HG03378 (cell line): ENCODE measurements around the gene TOR1AIP1.
"Not testable (repeated sequence)": the region's sequence is repeated elsewhere in the genome, so short reads cannot be mapped to it uniquely, and the experiment has no call there.

Experiments
- ATAC-seq: cut with Tn5 transposase; IDR thresholded peaks from one replicate; pipeline ENCODE4 v1.9.1; 2021; ENCODE audit warnings: mild to moderate bottlenecking, moderate library complexity; ENCODE audit not compliant: unreplicated experiment

TOR1AIP1 gene, protein sequence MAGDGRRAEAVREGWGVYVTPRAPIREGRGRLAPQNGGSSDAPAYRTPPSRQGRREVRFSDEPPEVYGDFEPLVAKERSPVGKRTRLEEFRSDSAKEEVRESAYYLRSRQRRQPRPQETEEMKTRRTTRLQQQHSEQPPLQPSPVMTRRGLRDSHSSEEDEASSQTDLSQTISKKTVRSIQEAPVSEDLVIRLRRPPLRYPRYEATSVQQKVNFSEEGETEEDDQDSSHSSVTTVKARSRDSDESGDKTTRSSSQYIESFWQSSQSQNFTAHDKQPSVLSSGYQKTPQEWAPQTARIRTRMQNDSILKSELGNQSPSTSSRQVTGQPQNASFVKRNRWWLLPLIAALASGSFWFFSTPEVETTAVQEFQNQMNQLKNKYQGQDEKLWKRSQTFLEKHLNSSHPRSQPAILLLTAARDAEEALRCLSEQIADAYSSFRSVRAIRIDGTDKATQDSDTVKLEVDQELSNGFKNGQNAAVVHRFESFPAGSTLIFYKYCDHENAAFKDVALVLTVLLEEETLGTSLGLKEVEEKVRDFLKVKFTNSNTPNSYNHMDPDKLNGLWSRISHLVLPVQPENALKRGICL

DNA sequence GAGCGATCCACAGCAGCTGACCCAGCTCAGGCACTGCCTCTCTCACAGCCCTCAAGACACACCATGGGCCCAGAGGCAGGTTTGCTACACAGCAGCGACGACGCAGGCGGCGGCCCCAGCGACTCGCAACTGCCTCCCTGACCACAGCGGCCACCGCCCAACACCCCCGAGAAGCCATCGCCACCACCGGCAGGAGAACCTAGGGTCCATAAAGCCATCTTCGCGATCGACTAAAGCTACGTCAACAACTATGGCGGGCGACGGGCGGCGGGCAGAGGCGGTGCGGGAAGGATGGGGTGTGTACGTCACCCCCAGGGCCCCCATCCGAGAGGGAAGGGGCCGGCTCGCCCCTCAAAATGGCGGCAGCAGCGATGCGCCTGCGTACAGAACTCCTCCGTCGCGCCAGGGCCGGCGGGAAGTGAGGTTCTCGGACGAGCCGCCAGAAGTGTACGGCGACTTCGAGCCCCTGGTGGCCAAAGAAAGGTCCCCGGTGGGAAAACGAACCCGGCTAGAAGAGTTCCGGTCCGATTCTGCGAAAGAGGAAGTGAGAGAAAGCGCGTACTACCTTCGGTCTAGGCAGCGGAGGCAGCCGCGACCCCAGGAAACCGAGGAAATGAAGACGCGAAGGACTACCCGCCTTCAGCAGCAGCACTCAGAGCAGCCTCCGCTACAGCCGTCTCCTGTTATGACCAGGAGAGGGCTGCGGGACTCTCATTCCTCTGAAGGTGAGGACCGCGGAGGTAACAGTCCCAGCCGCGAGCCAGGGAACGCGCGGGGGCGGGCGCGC, at the start of gene TOR1AIP1:
Gene TOR1AIP1 (plus strand): TSS at position 33 of the 787 bp plus-strand sequence. CDS start 218 bp downstream, at position 251.
- ATAC-seq, result peak; percentile 80

DNA sequence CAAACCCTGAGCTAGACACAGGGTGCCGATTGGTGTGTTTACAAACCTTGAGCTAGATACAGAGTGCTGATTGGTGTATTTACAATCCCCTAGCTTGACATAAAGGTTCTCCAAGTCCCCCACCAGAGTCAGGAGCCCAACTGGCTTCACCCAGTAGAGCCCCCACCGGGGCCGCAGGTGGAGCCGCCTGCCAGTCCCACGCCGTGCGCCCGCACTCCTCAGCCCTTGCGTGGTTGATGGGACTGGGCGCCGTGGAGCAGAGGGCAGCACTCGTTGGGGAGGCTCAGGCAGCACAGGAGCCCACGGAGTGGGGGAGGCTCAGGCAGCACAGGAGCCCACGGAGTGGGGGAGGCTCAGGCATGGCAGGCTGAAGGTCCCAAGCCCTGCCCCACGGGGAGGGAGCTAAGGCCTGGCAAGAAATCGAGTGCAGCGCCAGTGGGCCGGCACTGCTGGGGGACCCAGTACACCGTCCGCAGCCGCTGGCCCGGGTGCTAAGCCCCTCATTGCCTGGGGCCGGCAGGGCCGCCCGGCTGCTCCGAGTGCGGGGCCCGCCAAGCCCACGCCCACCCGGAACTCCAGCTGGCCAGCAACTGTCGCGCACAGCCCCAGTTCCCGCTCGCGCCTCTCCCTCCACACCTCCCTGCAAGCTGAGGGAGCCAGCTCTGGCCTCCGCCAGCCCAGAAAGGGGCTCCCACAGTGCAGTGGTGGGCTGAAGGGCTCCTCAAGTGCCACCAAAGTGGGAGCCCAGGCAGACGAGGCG, 45.2 kb upstream of the TOR1AIP1 start:
- not testable (repeated sequence) for ATAC-seq

DNA sequence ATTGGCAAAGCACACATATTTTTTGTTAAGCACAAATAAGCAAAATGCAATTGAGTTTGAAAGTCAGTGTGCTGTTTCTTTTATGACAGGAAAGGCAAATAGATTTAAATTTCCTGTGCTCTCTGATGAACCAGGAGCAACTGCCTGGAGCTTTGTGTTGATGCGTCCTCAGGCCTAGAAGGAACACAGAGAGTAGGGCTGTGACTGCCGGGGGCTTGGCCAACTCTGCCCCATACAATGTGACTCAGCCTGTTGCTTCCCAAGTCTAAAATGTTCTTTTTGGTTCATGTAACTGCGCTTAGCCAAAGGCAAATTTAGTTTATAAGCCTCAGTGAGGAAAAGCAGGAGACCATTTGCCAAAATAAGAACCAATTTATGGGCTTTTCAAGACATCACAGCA, 42.0 kb upstream of the TOR1AIP1 start:
- no peak for ATAC-seq

DNA sequence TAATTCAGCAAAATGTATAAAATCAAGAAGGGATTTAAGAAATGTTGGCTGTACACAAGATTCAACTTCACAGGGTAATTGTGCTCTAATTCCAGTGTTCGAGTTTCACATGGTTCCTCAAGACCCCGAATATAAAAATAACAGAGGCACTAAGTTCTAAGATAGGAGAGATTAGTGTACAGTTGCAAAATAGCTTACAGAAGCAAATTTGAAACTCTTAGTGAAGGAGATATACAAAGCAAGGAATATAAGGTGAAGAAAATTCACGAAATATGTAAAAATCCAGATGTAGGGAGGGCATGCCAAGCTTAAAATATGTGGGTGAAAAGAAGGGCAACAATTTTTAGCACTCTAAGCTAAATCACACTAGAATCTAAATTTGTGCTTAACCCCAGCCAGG, 33.9 kb upstream of the TOR1AIP1 start:
- ATAC-seq, result no peak

DNA sequence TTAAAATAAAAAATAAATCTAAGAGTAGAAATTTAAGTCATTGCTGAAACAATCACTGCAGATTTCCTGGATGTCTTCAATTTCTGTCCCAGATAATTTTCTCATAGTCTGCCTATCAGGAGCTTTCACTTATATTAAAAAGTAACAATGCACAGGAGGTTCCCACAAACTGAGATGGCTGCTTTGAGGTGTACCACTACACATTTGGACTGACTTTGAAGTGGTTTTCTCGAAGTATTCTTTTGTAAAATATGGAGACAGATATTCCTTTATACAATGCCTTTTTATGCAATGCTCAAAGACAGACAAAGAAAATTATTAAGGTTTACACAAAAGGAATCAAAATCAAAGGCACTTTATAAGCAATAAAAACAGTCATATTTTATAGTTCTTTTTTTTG, 29.0 kb upstream of the TOR1AIP1 start:
- no peak for ATAC-seq

DNA sequence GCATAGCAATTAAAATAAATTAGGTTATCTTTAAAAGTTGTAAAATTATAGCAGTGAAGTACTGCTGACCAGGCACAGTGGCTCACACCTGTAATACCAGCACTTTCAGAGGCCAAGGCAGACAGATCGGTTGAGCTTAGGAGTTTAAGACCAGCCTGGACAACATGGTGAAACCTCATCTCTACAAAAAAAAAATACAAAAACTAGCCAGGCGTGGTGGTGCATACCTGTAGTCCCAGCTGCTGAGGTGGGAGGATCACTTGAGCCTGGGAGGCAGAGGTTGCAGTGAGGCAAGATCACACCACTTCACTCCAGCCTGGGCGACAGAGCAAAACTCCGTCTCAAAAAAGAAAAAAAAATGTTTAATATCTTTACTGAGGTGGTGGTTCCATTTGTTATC, 26.3 kb upstream of the TOR1AIP1 start:
- ATAC-seq, result not testable (repeated sequence)

DNA sequence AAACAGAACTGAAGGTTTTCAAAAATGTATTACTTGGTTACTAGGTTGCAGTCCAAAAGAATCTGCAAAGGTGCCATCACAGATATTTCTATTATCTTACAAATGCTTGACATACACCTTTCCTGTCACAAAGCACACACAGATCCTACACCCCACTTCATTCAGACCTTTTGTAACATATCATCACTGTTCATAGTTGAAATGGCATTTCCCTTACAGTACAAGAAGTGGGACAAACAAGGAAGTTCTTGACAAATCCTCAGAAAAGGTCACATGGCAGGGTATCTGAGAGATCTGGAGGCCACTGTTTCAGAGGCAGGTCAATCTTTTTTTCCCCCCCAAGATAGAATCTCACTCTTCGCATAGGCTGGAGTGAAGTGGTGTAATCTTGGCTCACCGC, 25.8 kb upstream of the TOR1AIP1 start:
- no peak for ATAC-seq

DNA sequence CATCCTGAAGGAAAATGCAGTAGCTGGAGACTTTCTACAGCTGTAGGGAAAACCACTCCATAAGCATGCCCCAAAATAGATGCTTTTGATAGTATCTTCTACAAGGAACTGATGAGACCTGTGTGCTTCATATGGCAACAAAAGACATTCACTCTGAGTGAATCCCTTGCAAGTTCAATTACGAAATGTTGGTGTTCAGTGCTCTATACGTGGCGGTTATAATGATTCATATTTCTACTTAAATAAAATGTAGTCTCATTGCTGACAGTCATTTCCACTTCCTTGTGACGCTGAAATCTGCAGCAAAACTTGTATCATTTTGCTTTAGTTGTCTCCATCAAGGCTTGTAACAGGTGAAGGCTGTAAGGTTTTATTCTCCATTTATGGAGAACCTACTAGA, 25.1 kb upstream of the TOR1AIP1 start:
- ATAC-seq, result no peak

DNA sequence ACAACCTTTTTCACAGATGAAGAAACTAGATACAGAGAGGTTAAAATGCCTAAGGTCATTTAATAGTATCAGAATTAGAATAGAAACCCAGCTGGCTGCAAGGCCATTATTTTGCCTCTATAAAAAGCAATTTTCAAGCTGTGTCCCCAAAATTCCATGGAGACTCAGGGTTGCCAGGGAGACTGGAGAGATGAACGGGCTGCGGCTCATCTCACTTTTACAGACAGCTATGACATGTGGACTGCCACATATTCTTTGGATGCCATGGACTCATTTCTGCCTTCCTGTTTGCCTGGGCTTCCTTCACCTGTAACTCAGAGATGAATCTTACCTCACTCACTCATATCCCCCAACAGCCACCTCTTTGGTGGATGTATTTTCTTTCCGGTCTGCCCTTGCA, 21.4 kb upstream of the TOR1AIP1 start:
- no peak for ATAC-seq

DNA sequence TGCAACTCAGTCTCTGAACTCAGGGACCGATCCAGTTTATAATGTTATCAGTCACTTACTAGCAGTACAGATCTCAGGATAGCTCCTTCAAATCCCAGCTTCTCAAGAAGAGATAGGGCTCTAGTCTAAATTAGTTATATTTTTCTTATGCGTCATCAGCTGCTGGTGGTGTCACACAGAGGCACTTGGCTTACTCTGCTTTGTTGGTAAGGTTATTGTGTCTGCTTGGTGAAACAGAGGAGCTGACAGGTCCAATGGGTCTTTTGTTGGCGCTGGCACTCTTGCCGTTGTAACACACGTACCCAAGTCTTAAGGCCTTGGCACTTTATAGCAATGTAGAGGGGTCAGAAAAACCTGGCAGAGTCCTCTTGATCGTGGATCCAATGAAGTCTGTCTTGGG, 16.7 kb upstream of the TOR1AIP1 start:
- ATAC-seq, result no peak

DNA sequence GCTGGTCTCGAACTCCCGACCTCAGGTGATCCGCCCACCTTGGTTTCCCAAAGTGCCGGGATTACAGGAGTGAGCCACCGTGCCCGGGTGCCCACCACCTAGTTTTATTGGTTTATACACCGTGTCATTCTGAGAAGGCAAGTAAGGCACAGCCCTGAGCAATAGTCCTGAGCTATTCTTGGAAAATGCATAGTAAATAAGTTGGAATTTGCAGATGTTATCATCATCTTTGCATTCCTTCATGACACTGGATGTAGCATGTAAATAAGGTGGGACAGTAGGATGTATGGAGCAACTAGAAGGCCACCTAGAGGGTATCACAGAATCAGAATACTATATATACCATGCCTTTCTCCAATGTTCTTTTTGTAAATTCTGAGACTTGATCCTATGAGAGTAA, 15.5 kb upstream of the TOR1AIP1 start:
- ATAC-seq, result no peak

DNA sequence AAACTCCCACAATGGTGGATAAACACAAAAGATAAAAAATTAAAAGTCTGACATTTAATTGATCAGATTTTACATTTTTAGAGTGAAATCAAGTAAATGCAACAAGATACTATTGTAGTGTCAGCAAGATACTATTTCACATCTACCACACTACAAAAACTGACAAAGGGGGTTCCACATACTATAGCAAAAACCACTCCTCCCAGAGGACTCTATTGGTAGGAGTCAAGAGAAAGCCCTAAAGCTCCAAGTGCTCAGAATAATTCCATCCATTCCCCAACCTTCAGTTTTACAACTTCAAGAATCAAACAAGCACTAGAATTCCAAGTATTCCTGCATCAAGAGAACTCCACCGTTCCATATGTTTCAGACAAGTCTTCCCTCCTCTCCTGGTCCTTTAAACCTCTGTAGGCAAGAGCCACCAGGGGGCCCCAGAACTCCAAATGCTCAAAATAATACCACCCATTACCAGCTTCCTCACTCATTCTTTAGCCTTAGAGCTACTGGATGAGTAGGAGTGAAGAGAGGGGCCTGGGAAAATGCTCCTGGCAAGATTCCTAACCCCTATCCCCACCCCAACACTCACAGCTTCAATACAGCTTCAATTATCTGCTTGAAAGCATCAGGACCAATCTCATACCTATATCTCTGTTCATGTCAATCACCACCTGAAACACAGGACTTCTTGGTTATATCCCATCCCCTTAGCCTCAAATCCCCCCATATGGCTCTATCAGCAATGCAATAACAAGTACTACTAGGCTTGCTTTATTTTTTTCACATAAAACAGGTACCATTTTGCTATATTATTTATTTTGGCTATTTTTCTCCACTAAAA, 14.4 kb upstream of the TOR1AIP1 start:
- no peak for ATAC-seq

DNA sequence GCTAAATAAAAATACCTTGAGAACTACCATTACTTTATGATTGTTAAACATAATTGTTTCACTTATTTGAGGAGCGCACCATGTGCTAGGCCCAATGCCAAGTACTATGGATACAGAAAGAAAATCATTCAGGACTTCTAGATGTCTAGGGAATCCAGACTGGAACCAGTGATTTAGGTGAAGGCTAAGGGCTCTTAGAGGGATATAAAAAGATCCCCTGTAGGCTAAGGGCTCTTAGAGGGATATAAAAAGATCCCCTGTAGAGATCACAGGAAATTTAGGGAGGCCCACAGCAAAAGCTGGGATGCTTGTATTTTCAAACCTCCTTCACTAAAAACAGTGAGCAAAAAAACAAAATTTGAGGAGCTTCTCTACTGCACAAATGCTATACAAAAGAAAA, 11.2 kb upstream of the TOR1AIP1 start:
- ATAC-seq, result no peak

DNA sequence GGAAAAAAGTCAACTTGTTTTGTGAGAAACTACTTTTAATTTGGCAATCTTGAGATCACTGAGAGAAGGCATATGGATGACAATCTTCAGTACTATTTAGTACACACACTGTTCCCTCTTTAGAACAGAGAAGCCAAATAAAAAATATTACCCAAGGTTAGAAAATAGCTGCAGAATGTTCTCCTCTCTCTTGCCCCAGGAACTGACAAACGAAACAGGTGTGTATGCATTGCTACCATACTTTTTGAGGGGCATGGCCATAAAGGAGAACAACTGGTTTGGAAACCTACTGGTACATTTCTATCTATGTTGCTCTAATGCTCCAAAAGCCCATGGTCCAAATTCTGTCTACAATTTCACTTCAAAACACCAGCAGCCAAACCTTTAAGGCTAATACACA, 10.1 kb upstream of the TOR1AIP1 start:
- no peak for ATAC-seq

DNA sequence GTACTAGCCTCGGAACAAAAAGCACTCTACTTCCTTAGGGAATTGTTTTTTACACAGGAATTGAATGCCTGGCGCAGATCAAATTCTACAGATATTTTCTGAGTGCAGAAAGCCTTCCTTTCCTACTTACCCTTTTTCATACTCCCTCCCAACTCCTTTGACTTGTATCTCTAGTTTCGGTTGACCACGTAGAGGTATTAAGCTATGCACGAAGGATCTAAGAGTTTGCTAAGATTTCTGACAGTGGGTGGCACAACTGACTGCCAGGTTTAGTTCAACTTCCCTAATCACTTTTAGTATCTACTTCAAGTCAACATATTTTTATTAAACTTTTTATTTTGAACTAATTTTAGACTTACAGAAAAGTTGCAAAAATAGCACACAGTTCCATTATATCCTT, 9.5 kb upstream of the TOR1AIP1 start:
- ATAC-seq, result no peak

DNA sequence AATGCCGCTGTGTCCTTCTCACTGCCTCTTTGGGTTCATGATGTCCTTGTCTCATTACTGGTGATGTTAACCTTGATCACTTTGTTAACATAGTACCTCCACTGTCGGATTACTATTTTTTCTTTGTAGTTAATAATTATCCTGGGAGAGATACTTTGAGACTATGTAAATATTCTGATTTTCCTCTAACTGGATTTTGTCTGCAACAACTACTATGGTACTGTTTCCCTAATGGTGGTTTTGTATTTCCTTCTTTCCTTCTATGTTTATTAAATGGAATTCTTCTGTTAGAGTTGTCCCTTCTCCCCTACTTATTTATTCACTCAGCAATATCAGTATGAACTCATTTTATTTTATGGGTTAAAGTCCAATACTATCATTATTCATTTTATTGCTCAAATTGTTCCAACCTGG, 8.6 kb upstream of the TOR1AIP1 start:
- ATAC-seq, result no peak

DNA sequence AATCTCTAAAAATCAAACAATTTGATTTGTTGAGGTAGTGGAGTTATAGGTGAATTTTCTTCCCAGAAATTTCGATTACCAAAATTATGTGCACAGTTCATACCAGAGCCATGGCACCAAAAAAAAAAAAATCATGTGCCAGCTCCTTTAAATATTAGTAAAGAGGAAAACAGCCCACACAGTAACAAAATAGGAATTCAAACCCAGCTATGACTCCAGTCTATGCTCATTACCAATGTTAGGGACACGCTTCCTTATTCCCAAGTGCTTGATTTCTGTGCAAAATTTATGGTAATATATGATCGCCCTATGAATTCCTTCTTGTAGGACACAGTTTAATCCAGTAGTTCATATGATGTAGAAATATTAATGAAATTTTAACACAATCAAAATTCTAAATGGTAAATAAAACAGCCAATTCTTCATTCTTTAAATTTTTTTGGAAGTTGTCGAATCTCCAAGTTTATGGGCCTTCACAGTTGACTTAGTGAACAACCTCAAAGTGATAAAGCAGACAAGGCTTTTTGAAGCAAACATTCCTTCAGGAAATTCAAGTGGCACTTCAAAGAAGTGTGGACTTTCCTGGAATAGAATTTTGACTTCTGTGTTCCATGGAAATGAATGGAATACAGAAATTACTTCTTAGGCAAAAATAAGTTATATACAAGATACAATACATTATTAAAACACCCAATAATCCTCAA, 6.3 kb upstream of the TOR1AIP1 start:
- no peak for ATAC-seq

DNA sequence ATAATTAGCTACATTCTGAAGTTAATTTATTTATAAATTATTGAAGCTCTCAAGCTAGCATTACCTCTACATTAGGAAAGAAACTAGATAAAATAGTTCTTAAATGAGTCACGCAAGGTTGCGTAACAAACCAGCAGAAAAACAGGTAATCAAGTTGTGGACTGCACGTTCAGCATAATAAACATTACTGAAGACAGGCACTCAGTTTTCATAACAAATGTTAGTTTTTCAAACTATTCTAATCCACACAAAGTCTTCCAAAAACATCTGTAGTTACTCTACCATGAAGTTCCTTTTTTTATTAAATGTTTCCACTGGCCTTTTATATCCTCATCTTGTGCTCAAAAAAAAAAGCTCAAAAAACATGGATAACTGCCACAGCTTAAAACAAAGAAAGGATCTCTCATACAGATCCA, 5.8 kb upstream of the TOR1AIP1 start:
- no peak for ATAC-seq

DNA sequence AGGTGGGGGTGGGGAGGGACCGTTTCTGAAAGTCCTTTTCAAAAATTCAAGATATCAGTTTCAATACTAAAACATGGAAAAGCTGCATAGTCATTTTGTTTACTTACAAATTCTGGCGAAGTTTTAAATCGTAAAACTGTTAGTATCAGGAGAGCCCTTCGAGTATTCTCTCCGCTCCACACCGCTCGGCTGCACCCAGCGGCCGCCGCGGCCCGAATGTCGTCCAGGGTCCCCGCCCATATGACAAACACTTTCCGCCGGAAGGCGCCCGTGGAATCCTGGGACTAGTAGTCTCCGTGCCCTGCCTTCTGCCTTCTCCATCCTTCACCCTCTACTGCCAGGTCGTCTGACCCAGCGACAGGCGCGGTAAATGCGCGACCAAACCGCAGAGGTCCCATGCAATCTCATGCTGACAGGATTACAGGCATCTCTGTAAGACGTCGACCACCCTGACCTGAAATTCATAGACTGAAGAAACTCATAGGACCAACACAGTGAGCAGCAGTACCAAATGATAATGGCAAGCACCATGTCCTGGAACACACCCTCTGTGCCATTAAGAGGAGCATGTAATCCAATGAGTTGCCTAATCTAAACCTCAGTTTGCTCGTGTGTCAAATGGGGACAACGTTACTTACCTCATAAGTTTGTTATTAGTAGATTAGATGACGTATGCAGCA, 4.4 kb upstream of the TOR1AIP1 start, which contains the start of gene TOR1AIP2:
Gene TOR1AIP2 (minus strand): TSS at position 218 of the 680 bp plus-strand sequence. CDS start 25,138 bp downstream, outside the sequence.
- peak; percentile 57 for ATAC-seq
